22Rv1 (cell line): Measurements from ENCODE around the gene KRTAP9-3.
"Not testable (repeated sequence)": the region's sequence is repeated elsewhere in the genome, so short reads cannot be mapped to it uniquely, and the experiment has no call there.

Experiments
- CTCF ChIP-seq: fragments of 450-650 bp; IDR thresholded peaks from 2 replicates; pipeline ENCODE4 v1.5.1; 2017; ENCODE audit warnings: mild to moderate bottlenecking
- ZFX ChIP-seq: fragments of 450-650 bp; IDR thresholded peaks from 2 replicates; pipeline ENCODE4 v1.6.1; 2017; ENCODE audit warnings: antibody characterized with exemption, borderline replicate concordance

DNA sequence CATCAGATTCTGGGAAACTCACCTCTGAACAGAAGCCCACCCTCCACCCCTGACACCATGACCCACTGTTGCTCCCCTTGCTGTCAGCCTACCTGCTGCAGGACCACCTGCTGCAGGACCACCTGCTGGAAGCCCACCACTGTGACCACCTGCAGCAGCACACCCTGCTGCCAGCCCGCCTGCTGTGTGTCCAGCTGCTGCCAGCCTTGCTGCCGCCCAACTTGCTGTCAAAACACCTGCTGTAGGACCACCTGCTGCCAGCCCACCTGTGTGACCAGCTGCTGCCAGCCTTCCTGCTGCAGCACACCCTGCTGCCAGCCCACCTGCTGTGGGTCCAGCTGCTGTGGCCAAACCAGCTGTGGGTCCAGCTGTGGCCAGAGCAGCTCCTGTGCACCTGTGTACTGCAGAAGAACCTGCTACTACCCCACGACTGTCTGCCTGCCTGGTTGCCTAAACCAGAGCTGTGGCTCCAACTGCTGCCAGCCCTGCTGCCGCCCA is 5.6 kb upstream of the KRTAP9-3 start, which contains the start of gene KRTAP9-2:
- not testable (repeated sequence) for TF ChIP-seq CTCF, ZFX
